Neural progenitor cell (in vitro differentiated cells): ENCODE measurements around the gene SPATC1L. TPM values are rescaled to one million over a fixed set of nuclear protein-coding genes. Genes with fewer than 3 reads are reported as not detected.
A peak's percentile ranks its signal among the peaks of the same experiment; 100 is the strongest.

Experiments used
- DNase-seq: peaks from one replicate; pipeline ENCODE4 v3.0.0-alpha.2; 2016; ENCODE audit warnings: low spot score
- H2AFZ ChIP-seq: fragments of 200-600 bp; sonication (generic); replicated peaks from 2 replicates; pipeline ENCODE4 v1.6.1; 2016; ENCODE audit warnings: antibody characterized with exemption
- H3F3A ChIP-seq: fragments of 200-600 bp; sonication (generic); 2 replicates; pipeline ENCODE4 v1.6.1; 2016; ENCODE audit warnings: antibody characterized with exemption, low read depth
- H3K27ac ChIP-seq: fragments of 200-600 bp; sonication (generic); 2 replicates; pipeline ENCODE4 v1.5.1; 2016; ENCODE audit warnings: mild to moderate bottlenecking
- H3K27me3 ChIP-seq: fragments of 200-600 bp; sonication (generic); 2 replicates; pipeline ENCODE4 v1.6.1; 2016; ENCODE audit warnings: mild to moderate bottlenecking, moderate library complexity
- H3K36me3 ChIP-seq: fragments of 200-600 bp; sonication (generic); 2 replicates; pipeline ENCODE4 v1.5.1; 2016
- H3K4me1 ChIP-seq: fragments of 200-600 bp; sonication (generic); 2 replicates; pipeline ENCODE4 v1.6.1; 2016; ENCODE audit warnings: mixed run types
- H3K4me2 ChIP-seq: fragments of 200-600 bp; sonication (generic); 2 replicates; pipeline ENCODE4 v1.6.1; 2016
- H3K4me3 ChIP-seq: fragments of 200-600 bp; sonication (generic); 2 replicates; pipeline ENCODE4 v1.5.1; 2016
- H3K79me2 ChIP-seq: fragments of 200-600 bp; sonication (generic); 2 replicates; pipeline ENCODE4 v1.6.1; 2016; ENCODE audit warnings: low read depth
- H3K9ac ChIP-seq: fragments of 200-600 bp; sonication (generic); 2 replicates; pipeline ENCODE4 v1.6.1; 2016
- H3K9me3 ChIP-seq: fragments of 200-600 bp; sonication (generic); 2 replicates; pipeline ENCODE4 v1.5.1; 2016; ENCODE audit warnings: low read depth
- H4K20me1 ChIP-seq: fragments of 200-600 bp; sonication (generic); 2 replicates; pipeline ENCODE4 v1.6.1; 2016; ENCODE audit warnings: low read depth
- H3K27ac Mint-ChIP-seq: 3 replicates; pipeline ENCODE4 v1.8.0; 2021; ENCODE audit warnings: mixed read lengths
- H3K27me3 Mint-ChIP-seq: 2 replicates; pipeline ENCODE4 v1.8.0; 2022; ENCODE audit warnings: low read depth, mild to moderate bottlenecking, inconsistent platforms, moderate library complexity, mixed read lengths; ENCODE audit not compliant: insufficient read depth
- H3K36me3 Mint-ChIP-seq: 3 replicates; pipeline ENCODE4 v1.8.0; 2021; ENCODE audit warnings: mixed read lengths
- H3K4me1 Mint-ChIP-seq: 3 replicates; pipeline ENCODE4 v1.8.0; 2021; ENCODE audit warnings: mixed read lengths
- H3K4me3 Mint-ChIP-seq: 3 replicates; pipeline ENCODE4 v1.8.0; 2021; ENCODE audit warnings: mild to moderate bottlenecking, moderate library complexity, mixed read lengths
- H3K9me3 Mint-ChIP-seq: 3 replicates; pipeline ENCODE4 v1.8.0; 2020; ENCODE audit warnings: mixed read lengths
- CTCF ChIP-seq: fragments of 200-600 bp; sonication (generic); IDR thresholded peaks from 2 replicates; pipeline ENCODE4 v1.5.1; 2017; ENCODE audit warnings: antibody characterized with exemption, mild to moderate bottlenecking
- EZH2 ChIP-seq: fragments of 200-600 bp; sonication (generic); IDR thresholded peaks from 2 replicates; pipeline ENCODE4 v1.6.1; 2017; ENCODE audit warnings: antibody characterized with exemption, mild to moderate bottlenecking, moderate library complexity
- EZH2phosphoT487 ChIP-seq: fragments of 200-600 bp; sonication (generic); IDR thresholded peaks from 2 replicates; pipeline ENCODE4 v1.6.1; 2017; ENCODE audit warnings: antibody characterized with exemption
- total RNA-seq: library from RNA; depleted of rRNA; stranded (reverse); fragments of >200 nt; gene quantifications from 2 replicates; pipeline ENCODE4 v1.2.3, GENCODE V29; 2015; ENCODE audit warnings: low replicate concordance

The SPATC1L gene
- total RNA-seq, 1 donor from 2014 or later = 5.1 TPM

- H3K4me2 ChIP-seq = no peak overlapping the region
- H3K4me1 ChIP-seq = no peaks in the 10 kb centered on the region
- Mint-ChIP-seq H3K27me3 (no peaks in the 10 kb centered on the region), H3K36me3 (peaks cover 46% of the 10 kb centered on the region), H3K9me3 (no peaks in the 10 kb centered on the region), H3K4me1 (no peaks in the 10 kb centered on the region), H3K4me3 (no peak overlapping the region), H3K27ac (peak overlapping the region; percentile 73)
- peaks cover 13% of the 10 kb centered on the region for H3K36me3 ChIP-seq
- H3K27ac ChIP-seq = no peak overlapping the region
- no peak for TF ChIP-seq EZH2
- TF ChIP-seq CTCF = no peak
- no peak for TF ChIP-seq EZH2phosphoT487
- H3K27me3 ChIP-seq = no peaks in the 10 kb centered on the region
- no peaks in the 10 kb centered on the region for H3F3A ChIP-seq
- no peak overlapping the region for H3K4me3 ChIP-seq
- no peaks in the 10 kb centered on the region for H4K20me1 ChIP-seq
- no peaks in the 10 kb centered on the region for H3K79me2 ChIP-seq
- no peak overlapping the region for H3K9ac ChIP-seq
- H3K9me3 ChIP-seq = no peaks in the 10 kb centered on the region
- H2AFZ ChIP-seq = no peak overlapping the region
- DNase-seq = no peak
These were observed 12.5 kb upstream of the SPATC1L start for GRCh38 chr21:46196733-46197132.

- Mint-ChIP-seq H3K4me3 (no peak overlapping the region), H3K27me3 (no peaks in the 10 kb centered on the region), H3K9me3 (no peaks in the 10 kb centered on the region), H3K27ac (no peak overlapping the region), H3K4me1 (peaks cover 5% of the 10 kb centered on the region), H3K36me3 (peaks cover 44% of the 10 kb centered on the region)
- Histone ChIP-seq H2AFZ (no peak overlapping the region), H3K79me2 (no peaks in the 10 kb centered on the region), H3K27ac (no peak overlapping the region), H3F3A (no peaks in the 10 kb centered on the region), H3K9ac (peak overlapping the region; percentile 32), H3K36me3 (peaks cover 13% of the 10 kb centered on the region), H3K4me2 (no peak overlapping the region), H3K9me3 (no peaks in the 10 kb centered on the region), H3K4me3 (no peak overlapping the region), H3K27me3 (no peaks in the 10 kb centered on the region), H3K4me1 (no peaks in the 10 kb centered on the region), H4K20me1 (no peaks in the 10 kb centered on the region)
- no peak for DNase-seq
- TF ChIP-seq EZH2 (no peak), EZH2phosphoT487 (no peak), CTCF (no peak)
These were observed 11.4 kb upstream of the SPATC1L start for GRCh38 chr21:46195595-46196195.

GRCh38 chr21:46194374-46195334, 10.4 kb upstream of the SPATC1L start:
- peaks cover 8% of the 10 kb centered on the region for H3K36me3 ChIP-seq

More at GRCh38 chr21:46194374-46195334, 10.4 kb upstream of the SPATC1L start:
- H3K4me3 Mint-ChIP-seq = no peak overlapping the region
- Histone ChIP-seq H2AFZ (no peak overlapping the region), H3K4me1 (no peaks in the 10 kb centered on the region), H3K4me3 (no peak overlapping the region), H3K27ac (no peak overlapping the region), H3K79me2 (no peaks in the 10 kb centered on the region), H3K27me3 (no peaks in the 10 kb centered on the region), H3K9ac (no peak overlapping the region), H3K4me2 (no peak overlapping the region), H4K20me1 (no peaks in the 10 kb centered on the region), H3F3A (no peaks in the 10 kb centered on the region), H3K9me3 (no peaks in the 10 kb centered on the region)
- H3K4me1 Mint-ChIP-seq = peaks cover 12% of the 10 kb centered on the region
- H3K9me3 Mint-ChIP-seq = no peaks in the 10 kb centered on the region
- no peaks in the 10 kb centered on the region for H3K27me3 Mint-ChIP-seq
- peak overlapping the region; percentile 60 for H3K27ac Mint-ChIP-seq
- H3K36me3 Mint-ChIP-seq = peaks cover 33% of the 10 kb centered on the region
- DNase-seq = no peak
- TF ChIP-seq CTCF = no peak
- no peak for TF ChIP-seq EZH2
- TF ChIP-seq EZH2phosphoT487 = no peak
